GM19455 (cell line): ENCODE measurements around the gene DMWD.

Experiments
- ATAC-seq: cut with Tn5 transposase; IDR thresholded peaks from one replicate; pipeline ENCODE4 v1.9.1; 2021; ENCODE audit not compliant: unreplicated experiment

The DMWD gene

DNA sequence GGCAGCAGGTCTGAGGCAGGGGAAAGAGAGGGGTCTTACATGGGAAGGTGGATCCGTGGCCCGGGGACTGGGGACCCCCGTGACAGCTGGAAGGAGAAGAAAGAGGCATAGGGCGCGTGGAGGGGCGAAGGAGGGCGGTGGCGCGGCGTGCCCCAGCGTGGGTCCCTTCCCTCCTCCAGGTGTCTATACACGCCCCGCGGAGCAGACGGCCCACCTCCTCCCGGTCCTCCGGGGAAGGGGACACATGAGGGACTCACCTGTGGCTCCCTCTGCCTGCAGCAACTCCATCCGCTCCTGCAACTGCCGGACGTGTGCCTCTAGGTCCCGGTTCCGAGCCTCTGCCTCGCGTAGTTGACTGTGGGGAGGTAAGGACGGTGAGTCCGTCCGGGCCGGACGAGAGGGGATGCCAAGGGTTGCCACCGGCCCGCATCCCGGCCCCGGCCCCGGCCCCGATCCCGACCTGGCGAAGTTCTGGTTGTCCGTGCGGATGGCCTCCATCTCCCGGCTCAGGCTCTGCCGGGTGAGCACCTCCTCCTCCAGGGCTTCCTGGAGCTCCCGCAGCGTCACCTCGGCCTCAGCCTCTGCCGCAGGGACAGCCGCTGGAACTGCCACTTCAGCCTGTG is 21.2 kb downstream of the DMWD start:
- ATAC-seq = no peak

DNA sequence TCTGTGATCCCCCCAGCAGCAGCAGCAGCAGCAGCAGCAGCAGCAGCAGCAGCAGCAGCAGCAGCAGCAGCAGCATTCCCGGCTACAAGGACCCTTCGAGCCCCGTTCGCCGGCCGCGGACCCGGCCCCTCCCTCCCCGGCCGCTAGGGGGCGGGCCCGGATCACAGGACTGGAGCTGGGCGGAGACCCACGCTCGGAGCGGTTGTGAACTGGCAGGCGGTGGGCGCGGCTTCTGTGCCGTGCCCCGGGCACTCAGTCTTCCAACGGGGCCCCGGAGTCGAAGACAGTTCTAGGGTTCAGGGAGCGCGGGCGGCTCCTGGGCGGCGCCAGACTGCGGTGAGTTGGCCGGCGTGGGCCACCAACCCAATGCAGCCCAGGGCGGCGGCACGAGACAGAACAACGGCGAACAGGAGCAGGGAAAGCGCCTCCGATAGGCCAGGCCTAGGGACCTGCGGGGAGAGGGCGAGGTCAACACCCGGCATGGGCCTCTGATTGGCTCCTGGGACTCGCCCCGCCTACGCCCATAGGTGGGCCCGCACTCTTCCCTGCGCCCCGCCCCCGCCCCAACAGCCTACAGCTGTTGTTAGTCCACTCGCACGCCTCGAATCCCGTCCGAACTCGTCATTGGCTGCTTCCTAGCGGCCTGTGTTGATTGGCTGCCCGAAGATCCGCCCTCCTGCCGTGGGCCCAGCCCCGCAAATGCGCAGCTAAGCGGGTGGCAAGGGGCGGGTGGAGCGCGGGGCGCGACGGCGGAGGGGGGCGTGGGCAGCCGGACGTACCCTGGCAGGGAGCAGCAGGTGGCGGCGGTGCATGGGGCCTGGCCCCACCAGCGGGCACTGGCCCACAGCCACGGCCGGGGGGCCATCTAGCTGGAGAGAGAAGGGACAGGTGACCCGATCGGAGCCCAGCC is 22.2 kb downstream of the DMWD start:
- peak; percentile 47 for ATAC-seq

DNA sequence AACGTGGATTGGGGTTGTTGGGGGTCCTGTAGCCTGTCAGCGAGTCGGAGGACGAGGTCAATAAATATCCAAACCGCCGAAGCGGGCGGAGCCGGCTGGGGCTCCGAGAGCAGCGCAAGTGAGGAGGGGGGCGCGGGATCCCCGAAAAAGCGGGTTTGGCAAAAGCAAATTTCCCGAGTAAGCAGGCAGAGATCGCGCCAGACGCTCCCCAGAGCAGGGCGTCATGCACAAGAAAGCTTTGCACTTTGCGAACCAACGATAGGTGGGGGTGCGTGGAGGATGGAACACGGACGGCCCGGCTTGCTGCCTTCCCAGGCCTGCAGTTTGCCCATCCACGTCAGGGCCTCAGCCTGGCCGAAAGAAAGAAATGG is 22.8 kb downstream of the DMWD start:
- no peak for ATAC-seq

DNA sequence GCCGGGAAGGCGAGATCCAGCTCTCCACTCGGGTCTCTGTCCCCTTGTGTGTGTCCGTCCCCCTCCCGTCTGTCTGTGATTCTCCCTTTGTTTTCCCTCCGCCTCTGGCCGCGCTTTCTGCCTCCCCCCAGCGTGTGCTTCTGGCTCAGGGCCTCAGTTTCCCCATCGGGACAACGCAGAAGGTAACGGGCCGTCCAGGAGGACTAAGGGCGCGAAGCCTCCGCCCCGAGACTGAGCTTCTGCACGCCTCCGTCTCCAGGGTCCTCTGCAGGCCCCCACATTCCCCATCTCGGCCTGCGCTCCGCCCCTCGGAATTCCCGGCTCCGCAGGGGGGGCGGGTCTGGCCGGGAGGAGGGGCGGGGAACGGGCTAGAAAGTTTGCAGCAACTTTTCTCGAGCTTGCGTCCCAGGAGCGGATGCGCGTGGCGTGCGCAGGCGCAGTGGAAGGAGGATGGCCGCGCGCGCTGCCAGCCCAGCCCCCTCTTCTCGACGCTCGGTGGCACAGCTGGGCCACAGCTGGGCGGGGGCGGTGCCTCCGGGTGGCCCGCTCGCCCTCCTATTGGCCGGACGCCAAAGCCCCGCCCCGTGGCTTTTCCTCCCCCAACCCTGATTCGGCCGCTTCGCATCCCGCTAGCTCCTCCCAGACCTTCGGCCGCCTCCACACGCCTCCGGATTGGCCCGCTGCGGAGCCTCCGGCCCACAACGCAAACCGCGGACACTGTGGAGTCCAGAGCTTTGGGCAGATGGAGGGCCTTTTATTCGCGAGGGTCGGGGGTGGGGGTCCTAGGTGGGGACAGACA is 23.5 kb downstream of the DMWD start, which contains the start of gene SIX5:
Gene SIX5, minus strand, starts transcription at position 269 of the 799 bp plus-strand sequence. CDS start 408 bp downstream, outside the sequence.
- ATAC-seq = peak; percentile 56

DNA sequence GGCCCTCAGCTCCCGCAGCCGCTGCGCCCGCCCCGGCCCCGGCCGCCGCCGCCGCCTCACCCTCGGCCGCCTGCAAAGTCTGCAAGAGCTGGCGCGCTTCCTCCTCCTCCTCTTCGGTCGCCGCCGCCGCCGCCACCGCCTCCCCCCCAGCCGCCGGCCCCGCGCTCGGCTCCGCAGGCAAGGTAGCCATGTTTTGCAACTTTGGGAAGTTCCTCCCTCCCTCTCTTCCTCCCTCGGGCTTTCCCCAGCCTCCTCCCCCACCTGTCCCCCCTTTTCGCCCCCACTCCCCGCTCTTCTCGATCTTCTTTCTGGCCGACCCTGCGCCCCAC is 24.0 kb downstream of the DMWD start:
- ATAC-seq = no peak

DNA sequence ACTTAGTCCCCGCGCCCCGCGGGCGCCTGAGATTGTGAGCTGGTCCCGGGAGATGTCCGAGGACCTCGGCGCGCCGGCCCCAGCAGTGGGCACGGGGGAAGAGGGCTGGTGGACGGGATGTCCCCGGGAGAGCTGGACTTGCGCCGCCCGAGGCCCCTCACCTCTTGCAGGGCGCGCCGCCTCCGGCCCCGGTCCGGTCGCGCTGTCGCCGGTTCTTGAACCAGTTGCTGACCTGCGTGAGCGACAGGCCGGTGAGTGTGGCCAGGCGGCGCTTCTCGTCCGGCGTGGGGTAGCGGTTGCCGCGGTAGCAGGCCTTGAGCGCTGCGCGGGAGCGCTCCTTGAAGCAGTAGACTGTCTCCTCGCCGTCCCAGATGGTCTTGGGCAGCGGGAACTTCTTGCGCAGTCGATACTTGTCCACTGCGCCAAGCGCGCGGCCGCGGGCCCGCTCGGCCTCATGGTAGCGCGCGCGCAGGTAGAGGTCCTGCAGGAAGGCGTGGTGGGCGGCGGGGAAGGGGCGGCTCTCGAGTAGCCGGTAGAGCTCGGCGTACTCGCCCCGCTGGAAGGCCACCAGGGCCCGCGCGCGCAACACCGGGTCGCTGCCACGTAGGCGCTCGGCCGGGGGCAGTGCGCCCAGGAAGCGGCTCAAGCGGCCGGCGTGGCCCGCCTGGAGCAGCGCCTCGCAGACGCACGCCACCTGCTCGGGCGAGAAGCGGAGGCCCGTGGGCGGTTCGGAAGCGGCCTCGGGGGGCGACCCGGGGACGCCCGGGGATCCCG is 24.6 kb downstream of the DMWD start:
- no peak for ATAC-seq

DNA sequence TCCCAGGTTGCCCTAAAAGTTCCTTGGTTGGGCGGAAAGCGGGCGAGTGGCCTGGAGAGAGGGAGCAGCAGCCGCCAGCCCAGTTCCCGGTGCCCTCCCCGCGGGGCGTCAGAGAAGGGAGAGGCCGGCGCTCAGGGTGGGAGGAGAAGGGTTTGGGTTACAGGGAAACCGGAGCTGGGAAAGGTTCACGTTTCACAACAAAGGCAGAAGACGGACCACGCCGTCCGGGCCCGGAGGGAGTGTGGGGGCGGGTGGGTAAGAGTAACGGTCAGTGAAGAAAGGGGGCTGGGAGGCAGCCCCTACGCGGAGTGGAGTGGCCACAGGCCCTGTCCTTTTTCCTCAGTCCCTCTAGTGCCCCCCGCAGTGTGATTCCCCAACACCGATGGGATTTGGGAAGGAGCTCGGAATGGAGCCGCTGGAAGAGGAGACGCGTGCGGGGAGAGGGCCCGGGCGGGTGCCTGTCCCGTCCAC is 25.2 kb downstream of the DMWD start:
- no peak for ATAC-seq

DNA sequence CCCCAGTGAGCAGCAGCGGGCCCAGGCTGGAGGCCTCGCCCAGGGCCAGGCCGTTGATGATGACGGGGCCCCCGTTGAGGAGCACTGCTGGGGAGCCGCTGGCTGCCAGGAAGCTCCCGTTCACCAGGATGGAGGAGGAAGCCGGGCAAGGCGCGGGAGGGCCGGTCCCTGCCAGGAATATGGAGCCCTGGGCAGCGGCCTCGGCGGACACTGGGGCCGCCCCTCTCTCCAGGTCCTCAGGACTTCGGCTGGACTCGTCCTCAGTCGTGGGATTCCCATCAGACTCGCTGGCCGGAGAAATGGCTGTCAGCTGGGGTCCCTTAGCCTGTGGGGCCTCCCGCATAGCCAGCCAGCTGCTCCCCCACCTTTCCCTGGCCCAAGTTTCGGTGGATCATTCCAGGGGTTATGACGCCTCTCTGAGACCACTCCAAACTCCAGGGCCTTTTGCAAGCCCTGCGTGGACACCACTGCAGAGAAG is 25.7 kb downstream of the DMWD start:
- no peak for ATAC-seq

DNA sequence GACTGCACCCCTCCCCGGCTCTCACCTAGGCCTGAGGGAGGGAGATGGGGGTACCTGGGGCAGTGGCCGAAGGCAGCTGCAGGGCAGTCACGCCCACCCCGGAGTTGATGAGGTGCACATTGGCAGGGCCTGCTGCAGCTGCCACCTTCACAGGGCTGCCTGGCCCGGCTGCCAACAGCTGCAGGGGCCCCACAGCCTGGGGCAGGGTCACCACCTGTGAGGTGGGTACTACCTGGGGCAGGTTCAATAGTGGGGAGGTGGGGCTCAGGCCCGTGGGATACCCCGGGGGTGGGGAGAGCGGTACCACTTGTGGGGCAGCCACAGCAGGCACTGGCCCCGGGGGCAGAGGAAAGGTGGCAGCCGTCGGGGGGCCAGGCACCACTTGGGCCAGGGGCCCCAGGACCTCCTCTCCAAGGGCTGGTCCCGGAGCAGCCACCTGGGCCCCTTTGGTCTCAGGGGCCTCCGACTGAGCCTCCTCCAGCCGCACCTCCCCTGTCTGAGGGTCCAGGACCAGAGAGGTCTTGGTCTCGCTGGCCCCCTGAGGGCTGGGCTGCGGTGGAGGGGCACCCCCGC is 26.3 kb downstream of the DMWD start:
- ATAC-seq = no peak

DNA sequence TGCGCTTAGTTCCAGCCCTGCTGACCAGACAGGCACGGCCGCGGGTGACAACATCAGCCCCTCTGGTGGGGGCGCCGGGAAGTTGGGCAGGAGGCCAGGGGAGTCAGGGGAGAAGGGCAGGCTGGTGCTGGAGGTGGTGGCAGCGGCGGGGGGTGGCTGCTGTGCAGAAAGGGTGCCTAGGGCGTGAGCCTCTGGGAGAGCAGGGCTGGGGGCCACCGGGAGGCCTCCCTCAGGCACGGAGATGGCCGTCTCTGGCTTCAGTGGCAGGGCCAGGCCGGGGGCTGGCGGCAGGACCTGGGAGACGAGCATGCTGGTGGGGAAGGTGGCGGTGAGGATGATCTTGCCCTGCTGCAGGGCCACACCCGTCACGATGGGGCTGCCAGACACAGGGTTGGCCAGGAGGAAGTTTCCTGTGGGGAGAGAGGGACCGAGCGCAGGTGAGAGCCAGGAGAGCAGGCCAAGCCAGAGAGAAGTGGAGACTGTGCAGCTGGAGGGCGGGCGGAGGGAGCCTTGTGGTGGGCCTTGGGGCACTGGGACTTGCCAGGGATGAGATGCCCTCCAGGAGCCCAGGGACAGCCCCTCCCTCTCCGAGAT is 26.8 kb downstream of the DMWD start:
- ATAC-seq = no peak

DNA sequence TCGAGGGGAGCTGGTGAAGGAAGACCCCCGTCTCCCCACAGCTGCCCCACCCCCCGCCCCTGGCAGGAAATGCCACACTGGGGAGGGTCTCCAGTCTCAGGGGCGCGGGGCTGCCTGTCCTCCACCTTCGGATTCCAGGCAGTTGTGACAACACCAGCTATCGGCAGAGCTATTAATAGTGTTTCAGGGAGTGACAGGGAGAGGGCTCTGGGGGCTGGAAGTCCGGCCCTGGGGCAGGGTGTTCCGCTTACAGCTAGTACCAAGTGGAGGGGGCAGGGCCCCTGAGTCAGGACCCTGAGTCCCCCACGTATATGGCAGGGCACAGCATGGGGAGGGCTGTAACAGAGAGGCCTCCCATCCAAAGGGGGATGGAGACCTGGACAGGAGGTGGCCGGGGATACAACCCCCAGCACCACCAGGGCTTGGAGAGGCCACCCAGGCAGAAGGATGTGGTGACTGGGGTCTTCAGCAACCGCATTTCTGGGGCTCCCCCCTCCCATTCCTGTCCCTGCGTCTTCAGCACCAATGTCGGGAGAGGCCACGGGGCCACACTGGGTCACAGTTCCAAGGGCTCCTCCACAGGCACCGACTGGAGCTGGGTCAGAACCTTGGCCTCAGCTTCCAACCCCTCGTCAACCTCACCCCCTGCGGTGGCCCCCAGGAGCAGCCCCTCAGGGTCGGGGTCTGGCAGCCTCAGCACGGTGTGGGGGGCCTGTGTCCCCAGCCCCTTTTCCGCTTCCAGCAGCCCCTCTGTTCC is 27.5 kb downstream of the DMWD start:
- ATAC-seq = no peak

DNA sequence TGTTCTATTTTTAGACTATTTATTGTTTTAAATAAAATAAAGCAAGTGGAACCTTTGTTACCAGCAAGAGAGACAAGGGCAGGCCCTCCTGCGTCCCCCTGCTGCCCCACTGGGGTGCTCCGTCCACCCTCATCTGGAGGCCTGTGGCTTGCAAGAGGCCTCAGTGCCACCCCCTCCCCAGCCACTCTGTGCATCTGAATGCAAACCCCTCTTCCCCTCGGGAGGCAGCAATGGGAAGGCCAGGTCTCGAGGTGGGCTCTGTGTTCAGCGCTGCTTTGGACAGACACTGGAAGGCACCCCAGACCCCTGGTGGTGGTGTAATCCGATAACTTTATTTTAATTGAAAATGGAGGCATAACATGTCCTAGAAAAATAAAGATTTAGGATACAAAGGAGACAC is 28.2 kb downstream of the DMWD start:
- no peak for ATAC-seq

DNA sequence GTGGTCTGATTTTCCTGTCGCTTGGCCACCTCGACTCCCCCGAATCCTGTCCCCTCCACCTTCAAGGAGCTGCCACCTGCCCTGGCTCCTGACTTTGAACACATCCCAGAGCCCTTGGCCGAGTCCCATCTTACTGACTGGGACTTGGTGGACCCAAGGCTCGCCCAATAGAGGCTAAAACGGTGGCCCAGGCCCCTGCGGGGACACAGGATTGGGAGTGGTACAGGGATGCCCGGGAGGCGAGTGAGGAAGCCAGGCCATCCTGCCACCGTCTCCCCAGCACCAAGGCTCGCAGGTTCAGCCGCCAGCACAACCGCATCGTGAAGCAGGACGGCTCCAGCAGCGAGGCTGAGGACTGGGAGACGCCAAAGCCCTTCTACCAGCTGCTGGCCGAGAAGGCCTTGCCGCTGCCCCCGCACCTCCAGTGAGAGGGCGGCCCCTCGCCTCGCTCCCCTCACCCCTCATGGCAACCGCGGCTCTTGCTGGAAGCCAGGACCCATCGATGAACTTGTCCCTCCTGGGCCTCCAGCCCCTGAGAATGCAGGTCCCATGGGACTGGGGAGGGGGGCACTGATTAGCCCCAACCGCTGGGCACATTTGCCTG is 28.9 kb downstream of the DMWD start:
- no peak for ATAC-seq

DNA sequence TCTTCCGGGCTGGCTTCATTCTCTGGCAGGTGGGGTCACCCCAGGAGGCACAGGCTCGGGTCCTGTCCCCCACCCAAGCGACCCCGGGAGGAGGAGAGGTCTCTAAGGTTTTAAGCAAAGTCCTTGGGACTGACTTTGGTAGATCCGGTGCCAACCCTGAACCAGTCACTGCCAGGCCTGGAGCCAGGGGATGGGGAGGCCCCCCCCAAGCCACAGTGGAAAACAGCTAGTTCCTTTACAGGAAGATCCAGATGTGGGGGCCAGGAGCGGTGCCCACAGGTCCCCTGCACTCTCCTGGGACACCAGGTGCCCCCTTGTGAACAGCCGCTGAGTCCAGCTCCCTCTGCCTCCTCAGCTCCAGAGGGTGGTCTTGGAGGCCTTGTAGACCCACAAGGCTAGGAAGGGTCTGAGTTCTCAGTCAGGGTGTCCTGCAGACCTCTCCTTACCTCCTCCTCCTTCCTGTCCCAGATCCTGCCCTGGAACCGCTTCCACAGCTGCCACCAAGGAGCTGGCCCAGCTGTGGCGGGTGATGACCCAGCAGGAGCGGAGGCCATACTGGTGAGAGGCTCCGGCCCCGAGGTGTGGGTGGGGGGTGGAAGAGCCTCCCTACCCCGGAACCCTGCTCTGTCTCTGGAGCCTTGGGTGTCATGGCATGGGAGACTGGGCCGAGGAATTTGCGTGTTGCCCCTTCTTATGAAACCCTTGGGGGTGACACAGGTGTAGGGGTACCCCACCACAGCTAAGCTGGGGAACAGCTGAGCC is 29.6 kb downstream of the DMWD start:
- ATAC-seq = no peak

DNA sequence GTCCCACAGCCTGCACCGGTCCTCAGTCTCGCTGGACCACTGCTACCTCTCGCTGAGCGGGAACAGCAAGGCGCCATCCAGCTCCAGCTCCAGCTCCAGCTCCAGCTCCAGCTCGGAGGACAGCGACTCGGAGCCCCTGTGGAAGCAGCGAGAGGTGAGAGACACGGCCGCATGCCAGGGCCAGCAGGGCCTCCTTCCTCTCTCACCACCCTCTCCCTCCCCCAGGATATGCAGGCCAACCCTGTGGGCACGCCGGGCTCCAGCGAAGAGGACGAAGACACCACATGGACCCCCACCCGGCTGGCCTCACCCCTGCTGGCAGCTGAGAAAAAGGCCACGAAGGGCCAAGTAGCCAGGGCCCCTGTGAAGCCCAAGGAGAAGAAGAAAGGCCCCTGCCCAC is 30.9 kb downstream of the DMWD start:
- ATAC-seq = no peak

DNA sequence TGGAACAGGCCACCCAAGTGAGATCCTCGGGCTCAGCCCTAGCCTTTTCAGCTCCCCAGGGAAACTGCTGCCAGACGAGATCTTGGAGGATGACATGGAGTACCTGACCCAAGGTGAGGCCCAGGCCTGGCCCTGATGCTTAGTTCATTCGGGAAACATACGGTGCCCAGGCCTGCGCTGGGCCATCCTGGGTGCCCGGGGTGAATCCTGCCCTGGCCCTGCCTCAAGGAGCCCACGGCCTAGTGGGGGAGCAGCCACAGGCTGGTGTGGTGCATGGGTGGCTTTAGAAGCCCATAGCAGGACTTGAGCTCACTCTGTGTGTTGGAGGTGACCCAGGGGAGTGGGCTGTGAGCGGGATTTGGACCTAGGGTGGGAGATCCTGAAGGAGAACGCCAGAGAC is 33.7 kb downstream of the DMWD start:
- ATAC-seq = no peak

DNA sequence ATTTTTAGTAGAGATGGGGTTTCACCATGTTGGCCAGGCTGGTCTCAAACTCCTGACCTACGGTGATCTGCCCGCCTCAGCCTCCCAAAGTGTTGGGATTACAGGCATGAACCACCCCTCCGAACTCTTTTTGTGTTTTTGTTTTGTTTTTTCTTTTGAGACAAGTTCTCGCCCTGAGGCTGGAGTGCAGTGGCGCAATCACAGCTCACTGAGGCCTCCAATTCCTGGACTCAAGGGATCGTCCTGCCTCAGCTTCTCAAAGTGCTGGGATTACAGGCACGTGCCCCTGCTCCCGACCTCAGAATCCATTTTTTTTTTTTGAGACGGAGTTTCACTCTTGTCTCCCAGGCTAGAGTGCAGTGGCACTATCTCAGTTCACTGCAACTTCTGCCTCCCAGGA is 35.0 kb downstream of the DMWD start:
- no peak for ATAC-seq

DNA sequence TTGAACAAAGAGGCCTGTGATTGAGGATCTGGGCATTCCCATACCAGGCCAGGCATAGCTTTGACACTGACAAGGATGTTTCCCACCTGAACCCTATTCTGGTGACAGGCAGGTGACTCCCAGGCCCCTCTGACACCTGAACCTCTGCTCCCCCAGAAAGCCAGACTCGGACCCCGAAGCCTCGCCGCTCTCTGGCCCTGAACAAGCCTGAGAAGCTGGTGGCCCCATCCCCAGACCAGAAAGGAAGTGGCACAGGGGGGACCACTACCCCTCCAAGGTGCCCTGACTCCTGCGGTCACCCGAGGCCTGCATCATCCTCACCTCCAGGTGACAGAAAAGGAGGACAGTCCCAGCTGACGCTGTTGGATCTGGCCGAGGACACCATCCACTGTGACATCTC is 38.3 kb downstream of the DMWD start:
- no peak for ATAC-seq
